SK-N-SH treated with all-trans-retinoic acid at 6 μM for 48 hours (cell line): ENCODE data around the gene SLC44A3.

Source experiments
- ARNTL ChIP-seq: fragments of 450-650 bp; formaldehyde crosslinking; IDR thresholded peaks from 2 replicates; pipeline ENCODE4 v1.5.0; 2020; ENCODE audit warnings: low read depth, mild to moderate bottlenecking, moderate library complexity, borderline replicate concordance
- CREB5 ChIP-seq: fragments of 250-450 bp; sonication (Bioruptor Pico); IDR thresholded peaks from 2 replicates; pipeline ENCODE4 v1.5.1; 2020; ENCODE audit warnings: low read depth, mild to moderate bottlenecking, moderate library complexity
- OSR1 ChIP-seq: fragments of 250-450 bp; sonication (Bioruptor Pico); IDR thresholded peaks from 2 replicates; pipeline ENCODE4 v1.8.0; 2022; ENCODE audit warnings: moderate library complexity, mild to moderate bottlenecking, inconsistent platforms
- RARB ChIP-seq: fragments of 250-450 bp; sonication (Bioruptor Pico); IDR thresholded peaks from 2 replicates; pipeline ENCODE4 v1.8.0; 2021; ENCODE audit warnings: mild to moderate bottlenecking, moderate library complexity
- SNAI2 ChIP-seq: fragments of 250-450 bp; sonication (Bioruptor Pico); IDR thresholded peaks from 2 replicates; pipeline ENCODE4 v1.5.0; 2020; ENCODE audit warnings: mild to moderate bottlenecking, moderate library complexity
- TCF4 ChIP-seq: fragments of 250-450 bp; sonication (Bioruptor Pico); IDR thresholded peaks from 2 replicates; pipeline ENCODE4 v1.8.0; 2021; ENCODE audit warnings: mild to moderate bottlenecking, moderate library complexity, borderline replicate concordance
- TOX ChIP-seq: fragments of 250-450 bp; sonication (Bioruptor Pico); IDR thresholded peaks from 2 replicates; pipeline ENCODE4 v1.8.0; 2021; ENCODE audit warnings: mild to moderate bottlenecking, moderate library complexity, borderline replicate concordance
- TSHZ2 ChIP-seq: fragments of 250-450 bp; sonication (Bioruptor Pico); IDR thresholded peaks from 2 replicates; pipeline ENCODE4 v1.5.0; 2020; ENCODE audit warnings: mild to moderate bottlenecking, moderate library complexity
- ZFP3 ChIP-seq: fragments of 250-450 bp; sonication (Bioruptor Pico); IDR thresholded peaks from 2 replicates; pipeline ENCODE4 v1.5.0; 2020; ENCODE audit warnings: mild to moderate bottlenecking, moderate library complexity
- ZNF565 ChIP-seq: fragments of 450-650 bp; formaldehyde crosslinking; conservative IDR thresholded peaks from 2 replicates; pipeline ENCODE4 v1.5.0; 2020; ENCODE audit warnings: low read depth, mild to moderate bottlenecking, moderate library complexity
- ZNF8 ChIP-seq: fragments of 450-650 bp; formaldehyde crosslinking; IDR thresholded peaks from 2 replicates; pipeline ENCODE4 v1.5.0; 2020; ENCODE audit warnings: mild to moderate bottlenecking, moderate library complexity

GRCh38 chr1:94894630-94895029 is 74.5 kb downstream of the SLC44A3 start:
- TF ChIP-seq ZNF565 = no peak
- no peak for TF ChIP-seq CREB5
- TF ChIP-seq RARB (CRISPR knock-in tag) = no peak
- TF ChIP-seq TOX (CRISPR knock-in tag) = no peak
- TF ChIP-seq TSHZ2 (CRISPR knock-in tag) = no peak
- no peak for TF ChIP-seq ZFP3 (CRISPR knock-in tag)
- no peak for TF ChIP-seq SNAI2 (CRISPR knock-in tag)
- TF ChIP-seq OSR1 = no peak
- no peak for TF ChIP-seq ZNF8 (CRISPR knock-in tag)
- TF ChIP-seq TCF4 (CRISPR knock-in tag) = no peak
- no peak for TF ChIP-seq ARNTL
